GM21529 (cell line): ENCODE data around the gene KCNK2.
"Not testable (repeated sequence)": the region's sequence is repeated elsewhere in the genome, so short reads cannot be mapped to it uniquely, and the experiment has no call there.

Source experiments
- ATAC-seq: cut with Tn5 transposase; IDR thresholded peaks from one replicate; pipeline ENCODE4 v1.9.1; 2021; ENCODE audit not compliant: unreplicated experiment

Gene KCNK2

GRCh38 chr1:215151841-215152549 is 69.5 kb downstream of the KCNK2 start:
- ATAC-seq, result no peak

DNA sequence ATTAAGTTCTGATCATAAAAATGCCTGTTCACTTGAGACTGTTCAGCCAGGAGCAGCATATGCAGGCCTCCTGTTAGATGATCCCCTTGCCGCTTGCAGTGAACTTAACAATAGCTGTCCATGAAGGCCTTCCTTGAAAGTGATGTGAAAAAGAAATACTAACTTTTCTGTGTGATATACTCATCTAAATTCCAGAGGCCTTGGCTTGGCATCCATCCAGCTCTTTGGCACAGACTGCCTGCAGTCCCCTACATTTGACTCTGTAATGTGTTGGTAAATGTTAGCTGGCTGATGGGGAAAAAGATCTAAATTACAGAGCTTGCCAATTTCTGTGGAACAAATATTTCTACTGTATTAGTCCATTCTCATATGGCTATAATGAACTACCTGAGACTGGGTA is 73.7 kb downstream of the KCNK2 start:
- ATAC-seq, result no peak

GRCh38 chr1:215160351-215160750 is 77.8 kb downstream of the KCNK2 start:
- ATAC-seq, result no peak

DNA sequence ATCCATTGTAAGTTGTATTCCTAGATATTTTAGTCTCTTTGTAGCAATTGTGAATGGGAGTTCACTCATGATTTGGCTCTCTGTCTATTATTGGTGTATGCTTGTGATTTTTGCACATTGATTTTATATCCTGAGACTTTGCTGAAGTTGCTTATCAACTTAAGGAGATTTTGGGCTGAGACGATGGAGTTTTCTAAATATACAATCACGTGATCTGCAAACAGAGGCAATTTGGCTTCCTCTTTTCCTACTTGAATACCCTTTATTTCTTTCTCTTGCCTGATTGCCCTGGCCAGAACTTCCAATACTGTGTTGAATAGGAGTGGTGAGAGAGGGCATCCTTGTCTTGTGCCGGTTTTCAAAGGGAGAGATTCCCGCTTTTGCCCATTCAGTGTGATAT is 80.6 kb downstream of the KCNK2 start:
- not testable (repeated sequence) for ATAC-seq

DNA sequence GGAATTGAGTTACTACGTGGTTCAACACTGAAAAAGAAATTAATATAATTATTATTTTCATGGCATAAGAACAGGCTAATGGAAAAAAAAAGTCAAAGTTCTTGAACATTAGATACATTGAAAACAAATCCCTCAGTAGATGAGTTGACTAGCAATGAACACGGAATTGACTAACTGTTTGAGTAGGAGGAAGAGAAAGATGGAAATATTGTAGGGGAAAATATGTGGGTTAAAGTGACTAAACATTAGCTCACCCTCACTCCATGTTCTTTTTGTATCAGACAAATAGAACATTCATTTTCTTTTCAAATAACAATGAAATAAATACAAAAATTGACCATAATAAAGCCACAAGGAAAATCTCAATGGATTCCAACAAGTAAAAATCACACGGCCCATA is 84.3 kb downstream of the KCNK2 start:
- ATAC-seq, result no peak

GRCh38 chr1:215181518-215181917 is 99.0 kb downstream of the KCNK2 start:
- ATAC-seq, result no peak

DNA sequence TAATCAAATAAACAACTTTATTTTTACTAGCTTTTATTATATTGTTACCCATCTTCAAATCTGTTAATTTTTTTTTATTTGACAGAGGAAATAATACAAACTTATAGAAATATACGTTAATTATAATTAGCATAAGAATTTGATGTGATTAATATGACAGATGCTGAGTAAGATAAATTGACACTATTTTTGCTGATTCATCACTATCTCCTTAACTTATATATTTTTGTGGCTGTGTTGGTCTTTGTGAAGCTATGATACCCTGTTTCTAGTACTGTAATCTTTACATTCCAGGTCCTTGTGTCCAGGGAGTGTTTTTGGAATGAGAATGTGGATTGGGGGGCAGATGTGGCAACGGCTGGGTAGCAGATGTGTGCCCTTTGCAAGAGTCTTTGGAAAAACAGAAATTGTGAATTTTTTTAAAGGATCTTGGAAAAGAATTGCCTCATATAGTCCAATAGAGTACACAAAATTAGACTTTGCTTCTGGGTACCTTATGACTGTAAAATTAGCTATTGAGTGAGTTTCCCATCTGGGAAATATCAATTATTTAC is 102.6 kb downstream of the KCNK2 start:
- no peak for ATAC-seq

GRCh38 chr1:215188302-215188950 is 105.9 kb downstream of the KCNK2 start:
- no peak for ATAC-seq

DNA sequence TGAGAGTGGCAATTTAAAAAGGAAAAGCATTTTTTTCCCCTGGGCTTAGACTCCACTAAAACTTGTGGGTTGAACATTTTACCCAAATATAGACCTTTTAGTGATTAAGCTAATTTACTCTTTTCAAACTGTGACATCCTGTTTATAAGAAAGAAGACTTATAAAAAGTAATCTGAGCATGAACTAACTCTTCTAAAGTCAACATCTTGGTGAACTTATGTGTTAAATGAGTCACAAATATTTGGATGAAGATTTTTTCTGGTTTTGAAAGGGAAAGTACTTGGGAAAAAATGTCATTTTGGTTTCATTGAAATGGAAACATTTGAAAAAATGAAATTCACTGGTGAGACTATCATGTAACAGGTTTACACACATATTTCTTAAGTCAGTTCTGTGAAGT is 109.8 kb downstream of the KCNK2 start:
- ATAC-seq, result no peak

DNA sequence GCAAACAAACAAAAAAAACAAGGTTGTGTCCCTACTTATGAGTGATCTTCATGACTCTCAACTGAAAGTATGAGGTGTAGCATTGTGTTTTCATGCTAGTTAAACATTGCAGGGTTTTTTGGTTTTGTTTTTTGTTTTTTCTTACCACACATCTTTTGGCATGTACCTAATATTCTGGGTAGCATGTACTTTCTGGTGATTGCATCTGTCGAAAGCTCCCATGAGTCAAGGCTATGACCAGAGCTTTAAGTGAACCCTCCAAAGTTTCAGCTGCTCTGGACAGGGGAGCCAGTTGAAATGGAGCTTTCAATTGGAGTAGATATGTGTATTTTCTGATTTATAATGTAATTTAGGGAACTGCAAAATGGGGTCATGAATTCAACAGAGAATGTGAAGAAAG is 115.5 kb downstream of the KCNK2 start:
- no peak for ATAC-seq

GRCh38 chr1:215200121-215200520 is 117.6 kb downstream of the KCNK2 start:
- ATAC-seq, result no peak

- no peak for ATAC-seq
Observed at GRCh38 chr1:215201283-215201682, 118.7 kb downstream of the KCNK2 start.

DNA sequence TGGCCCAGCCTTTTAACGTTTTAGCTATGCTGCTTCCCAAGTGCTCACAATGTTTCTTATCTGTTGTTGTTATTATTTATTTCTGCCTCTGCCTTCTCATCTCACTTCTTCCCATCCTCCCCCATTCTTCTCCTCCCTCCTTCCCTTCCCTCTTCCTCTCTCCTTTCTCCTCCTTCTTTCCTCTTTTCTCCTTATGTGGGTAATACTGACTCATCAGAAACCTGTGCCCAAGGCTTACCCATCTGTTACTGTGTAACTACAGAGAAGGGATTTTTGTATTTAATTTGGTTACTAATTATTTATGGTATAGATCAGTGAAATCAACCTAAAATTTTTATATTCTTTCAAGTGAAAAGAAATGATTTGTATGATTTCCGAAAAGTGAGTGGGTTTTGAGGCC is 120.3 kb downstream of the KCNK2 start:
- no peak for ATAC-seq

DNA sequence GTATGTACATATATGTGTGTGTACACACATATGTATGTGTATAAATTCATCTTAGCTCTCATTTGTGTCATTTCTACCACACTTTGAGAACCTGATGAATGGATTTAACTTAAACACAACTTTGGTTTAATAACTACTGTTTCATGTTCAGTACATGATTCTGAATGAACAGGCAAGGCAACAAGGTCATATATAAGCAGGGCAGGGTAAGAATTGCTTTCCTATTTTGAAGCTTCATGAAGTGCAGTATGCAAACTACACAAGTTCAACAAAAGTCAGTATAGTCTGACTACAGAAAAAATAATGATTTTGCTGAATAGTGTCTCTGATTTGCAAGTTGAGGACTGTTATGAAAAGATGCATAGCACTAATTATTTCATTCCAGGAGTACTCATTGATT is 127.6 kb downstream of the KCNK2 start:
- ATAC-seq, result no peak

DNA sequence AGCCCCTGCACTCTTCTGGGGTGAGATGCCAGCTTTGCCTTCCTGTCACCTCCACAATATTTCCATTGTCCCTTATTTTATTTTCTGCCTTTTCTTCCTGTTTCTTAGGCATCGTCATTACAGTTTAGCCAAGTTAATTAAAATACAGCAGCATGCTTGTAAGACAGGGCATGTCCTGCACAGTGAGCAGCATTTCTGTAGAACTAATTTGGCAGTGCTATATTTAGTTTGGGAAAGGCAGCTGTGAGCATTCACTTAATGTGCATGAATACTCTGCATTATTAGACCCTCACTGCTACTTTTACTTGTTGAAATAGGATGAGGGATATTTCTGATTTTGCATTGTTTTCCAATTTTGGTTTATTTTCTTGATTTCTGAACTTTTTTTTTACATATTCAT is 133.3 kb downstream of the KCNK2 start:
- ATAC-seq, result no peak

GRCh38 chr1:215219372-215219771 is 136.8 kb downstream of the KCNK2 start:
- no peak for ATAC-seq

DNA sequence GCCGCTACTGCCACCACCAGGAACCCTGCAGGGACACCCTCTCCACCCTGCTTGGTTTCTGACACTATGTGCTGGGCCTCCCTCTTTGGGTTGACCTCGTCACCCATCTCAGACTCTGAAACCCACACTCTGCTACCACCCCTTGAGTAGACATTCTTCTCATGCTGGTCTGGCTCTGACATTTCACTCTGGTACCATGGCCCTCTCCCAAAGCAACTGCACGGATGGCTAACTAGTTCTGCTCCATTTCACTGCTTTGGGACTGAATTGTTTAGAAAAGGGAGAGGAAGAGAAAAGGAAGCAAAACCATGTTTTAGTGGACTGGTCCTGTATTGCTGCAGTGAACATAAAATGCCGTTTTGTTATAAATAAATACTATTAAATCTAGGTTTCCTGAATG is 137.8 kb downstream of the KCNK2 start:
- no peak for ATAC-seq

DNA sequence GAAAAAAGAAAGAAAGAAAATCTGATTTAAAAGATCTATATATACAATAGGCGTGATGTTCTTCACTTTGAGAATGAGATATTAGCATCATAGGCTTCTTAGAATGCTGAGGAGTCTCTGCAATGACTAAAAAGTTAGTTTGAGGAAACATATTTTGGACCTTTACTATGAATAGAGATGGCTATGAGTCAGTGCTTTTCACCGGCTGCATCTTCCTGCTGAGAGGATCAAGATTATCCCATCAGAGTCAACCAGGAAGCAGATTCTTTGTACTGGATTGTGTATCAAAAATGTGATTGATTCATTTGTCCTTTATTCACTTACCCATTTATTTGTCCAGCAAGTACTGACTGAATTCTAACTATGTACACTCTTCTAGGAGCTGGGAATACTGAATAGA is 144.2 kb downstream of the KCNK2 start:
- ATAC-seq, result no peak

- no peak for ATAC-seq
Observed at GRCh38 chr1:215228193-215228592, 145.7 kb downstream of the KCNK2 start.

GRCh38 chr1:215241451-215241850 is 158.9 kb downstream of the KCNK2 start:
- ATAC-seq, result no peak

DNA sequence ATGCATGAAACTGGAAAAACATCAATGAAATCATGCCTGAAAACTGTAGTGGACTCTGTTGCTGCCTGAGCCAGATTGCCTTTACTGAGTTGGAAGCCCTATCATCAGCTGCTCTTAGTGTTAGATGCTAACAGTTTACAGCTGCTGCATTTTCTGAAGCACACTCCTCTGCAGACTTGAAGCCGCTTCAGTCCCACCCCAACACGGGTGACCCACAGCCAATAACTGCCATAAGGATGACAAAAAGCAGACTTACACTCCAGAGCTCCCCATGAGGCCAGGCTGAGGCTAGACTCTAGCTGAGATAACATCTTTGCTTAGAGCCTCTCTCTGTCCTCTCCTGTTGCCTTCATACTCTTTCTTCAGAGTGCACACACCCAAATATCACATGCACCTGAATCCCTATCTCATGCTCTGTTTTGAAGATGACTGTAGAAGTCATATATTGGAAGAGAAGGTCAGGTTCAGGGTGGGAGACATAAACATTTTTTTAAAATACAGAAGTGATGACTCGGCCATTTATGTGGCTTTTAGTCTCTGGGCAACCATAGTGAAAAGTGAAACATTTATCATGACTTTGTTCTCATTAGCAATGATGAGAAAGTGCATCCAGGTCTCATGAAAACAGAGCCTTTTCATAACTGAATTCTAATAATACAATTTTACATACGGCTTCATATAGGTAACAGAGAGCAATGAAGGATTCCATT is 161.0 kb downstream of the KCNK2 start:
- ATAC-seq, result no peak

GRCh38 chr1:215250913-215251312 is 168.4 kb downstream of the KCNK2 start:
- ATAC-seq, result no peak
